Mucosa of rectum (tissue), 2 donors: ENCODE measurements around the gene ADCY4.

ENCODE experiments used
- H3K27ac ChIP-seq, 2 donors: one replicate each; pipeline ENCODE4 v1.7.0; 2013; ENCODE audit warnings: inconsistent platforms in 2 of 2, low read depth in 2 of 2, low read length in 2 of 2
- H3K27me3 ChIP-seq, 2 donors: one replicate each; pipeline ENCODE4 v1.7.0; 2013; ENCODE audit warnings: low read length in 2 of 2; ENCODE audit not compliant: control insufficient read depth in 2 of 2, insufficient read depth in 2 of 2
- H3K36me3 ChIP-seq, 2 donors: one replicate each; pipeline ENCODE4 v1.7.0; 2013; ENCODE audit warnings: low read length in 2 of 2; ENCODE audit not compliant: control insufficient read depth in 2 of 2, insufficient read depth in 2 of 2
- H3K4me1 ChIP-seq, 2 donors: one replicate each; pipeline ENCODE4 v1.7.0; 2013; ENCODE audit warnings: low read length in 2 of 2, mild to moderate bottlenecking in 1 of 2; ENCODE audit not compliant: control insufficient read depth in 2 of 2, insufficient read depth in 2 of 2
- H3K4me3 ChIP-seq, 2 donors: one replicate each; pipeline ENCODE4 v1.7.0; 2013; ENCODE audit warnings: low read length in 2 of 2
- H3K9ac ChIP-seq, 2 donors: one replicate each; pipeline ENCODE4 v1.7.0; 2013; ENCODE audit warnings: low read length in 2 of 2, low read depth in 1 of 2, mild to moderate bottlenecking in 1 of 2
- H3K9me3 ChIP-seq, 2 donors: one replicate each; pipeline ENCODE4 v1.7.0; 2013; ENCODE audit warnings: low read length in 2 of 2; ENCODE audit not compliant: control insufficient read depth in 2 of 2
- donor health status: healthy.
- donor health status: Normal muscosa, but diverticular disease.

The ADCY4 gene

DNA sequence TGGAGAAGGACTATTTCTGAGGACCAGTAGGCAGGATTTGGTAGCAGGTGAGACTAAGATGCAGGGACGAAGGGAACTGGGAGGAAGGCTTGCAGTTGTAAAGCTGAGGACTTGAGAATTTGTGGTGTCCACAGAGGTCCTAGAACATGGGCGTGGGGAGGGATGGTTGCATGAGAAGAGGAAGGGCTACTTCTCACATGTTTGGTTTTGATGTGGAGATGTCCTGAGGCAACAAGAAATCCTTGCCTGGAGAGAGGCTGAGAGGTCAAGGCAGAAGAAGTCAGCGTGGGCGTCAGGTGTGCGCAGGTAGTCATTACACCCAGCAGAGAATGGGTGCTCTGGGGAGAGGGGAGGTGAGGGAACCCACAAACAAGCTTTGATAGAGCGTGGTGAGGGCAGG is 57.8 kb downstream of the ADCY4 start:
- no peaks in the 10 kb centered on the region for H3K27me3 ChIP-seq
- H3K4me1 ChIP-seq, result peaks cover under 1 to 8% of the 10 kb centered on the region in 2 donors
- H3K27ac ChIP-seq, result no peak overlapping the region
- H3K9me3 ChIP-seq, result no peaks in the 10 kb centered on the region
- H3K36me3 ChIP-seq, result no peaks in the 10 kb centered on the region
- no peak overlapping the region for H3K4me3 ChIP-seq
- no peak overlapping the region for H3K9ac ChIP-seq

DNA sequence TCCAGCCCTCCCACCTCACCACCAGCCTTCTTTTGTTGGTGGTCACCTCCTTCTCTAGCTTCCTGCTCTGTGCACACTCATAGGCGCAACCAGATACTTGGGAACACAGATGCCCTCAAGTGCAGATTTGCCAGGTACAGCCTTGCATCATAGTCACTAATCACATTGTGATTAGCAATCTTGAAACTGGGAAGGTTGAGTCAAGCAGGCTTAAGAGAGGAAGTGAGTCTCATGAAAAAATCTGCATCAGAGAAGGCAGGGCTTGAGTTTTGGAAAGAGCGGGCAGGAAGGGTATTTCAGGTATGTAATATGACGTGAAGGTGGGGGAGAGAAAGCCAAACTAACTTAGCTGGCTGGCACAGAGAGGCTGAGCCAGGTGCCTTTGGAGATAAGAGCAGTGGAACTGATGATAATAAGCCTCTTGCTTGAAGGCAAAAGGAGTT is 60.7 kb downstream of the ADCY4 start:
- H3K36me3 ChIP-seq, result peaks cover 3 to 4% of the 10 kb centered on the region in 2 donors
- peaks cover 10 to 13% of the 10 kb centered on the region in 2 donors for H3K4me1 ChIP-seq
- no peaks in the 10 kb centered on the region for H3K27me3 ChIP-seq
- H3K27ac ChIP-seq, result peak overlapping the region in 1 of 2 donors; percentile 17
- no peak overlapping the region for H3K4me3 ChIP-seq
- peak overlapping the region in 1 of 2 donors; percentile 10 for H3K9ac ChIP-seq
- H3K9me3 ChIP-seq, result no peaks in the 10 kb centered on the region

DNA sequence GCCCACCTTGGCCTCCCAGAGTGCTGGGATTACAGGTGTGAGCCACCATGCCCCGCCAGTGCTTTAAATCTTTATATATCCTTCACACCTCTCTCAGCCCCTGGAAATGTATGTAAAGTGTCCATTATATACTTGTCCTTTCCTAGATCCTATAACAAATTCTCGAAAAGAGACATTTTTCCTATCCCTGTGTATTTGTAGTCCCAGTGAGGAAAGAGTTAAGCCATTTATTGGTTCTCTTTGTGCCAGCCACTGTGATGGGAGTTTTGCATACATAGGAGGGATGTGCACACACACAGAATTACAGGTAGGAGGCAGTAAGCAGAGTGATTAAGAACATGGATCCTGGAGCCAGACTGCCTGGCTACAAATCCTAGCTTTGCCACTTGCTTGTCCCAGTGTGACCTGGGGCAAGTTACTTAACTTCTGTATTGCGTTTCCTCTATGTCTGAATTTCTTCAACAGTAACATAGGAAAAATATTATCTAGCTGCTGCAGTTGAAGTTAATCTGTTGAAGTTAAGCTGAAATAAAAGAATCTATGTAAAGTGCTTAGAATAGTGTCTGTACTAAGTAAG is 61.4 kb downstream of the ADCY4 start:
- H3K9ac ChIP-seq, result no peak overlapping the region
- H3K9me3 ChIP-seq, result no peaks in the 10 kb centered on the region
- H3K27me3 ChIP-seq, result no peaks in the 10 kb centered on the region
- peaks cover 9 to 10% of the 10 kb centered on the region in 2 donors for H3K36me3 ChIP-seq
- peaks cover 10 to 13% of the 10 kb centered on the region in 2 donors for H3K4me1 ChIP-seq
- H3K4me3 ChIP-seq, result no peak overlapping the region
- H3K27ac ChIP-seq, result peak overlapping the region in 1 of 2 donors; percentile 17

- Histone ChIP-seq H3K9me3 (no peaks in the 10 kb centered on the region), H3K27ac (no peak overlapping the region), H3K9ac (no peak overlapping the region), H3K36me3 (peaks cover 11 to 14% of the 10 kb centered on the region in 2 donors), H3K4me1 (peaks cover 8 to 10% of the 10 kb centered on the region in 2 donors), H3K27me3 (no peaks in the 10 kb centered on the region), H3K4me3 (no peak overlapping the region)
Observed at GRCh38 chr14:24272467-24272866, 62.4 kb downstream of the ADCY4 start.

DNA sequence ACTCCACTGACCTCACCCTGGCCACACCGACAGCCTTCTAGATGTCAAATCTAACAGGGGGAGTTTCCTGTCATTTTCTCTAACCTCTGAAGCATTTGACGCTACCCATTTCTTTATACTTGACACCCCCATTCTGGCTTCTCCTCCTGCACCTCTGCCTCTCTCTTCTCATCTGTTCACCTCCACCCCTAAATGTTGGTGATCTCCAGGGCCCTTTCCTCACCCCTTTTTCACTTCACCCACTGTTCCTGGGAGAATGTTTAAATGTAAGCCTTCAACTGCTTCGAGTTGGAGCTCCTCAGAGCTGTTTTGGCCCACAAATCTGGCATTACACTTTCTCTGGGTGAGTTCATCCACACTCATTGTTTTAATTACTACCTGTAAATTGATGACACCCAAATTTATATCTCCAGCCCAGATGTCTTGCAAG is 63.0 kb downstream of the ADCY4 start:
- Histone ChIP-seq H3K9me3 (no peaks in the 10 kb centered on the region), H3K27me3 (no peaks in the 10 kb centered on the region), H3K4me1 (peaks cover 5 to 10% of the 10 kb centered on the region in 2 donors), H3K9ac (peak overlapping the region; percentile 95 to 97), H3K4me3 (peak overlapping the region; percentile 95 to 98), H3K36me3 (peaks cover 18 to 20% of the 10 kb centered on the region in 2 donors), H3K27ac (peak overlapping the region; percentile 97 to 98)

- H3K9me3 ChIP-seq, result no peaks in the 10 kb centered on the region
- peaks cover 23 to 26% of the 10 kb centered on the region in 2 donors for H3K36me3 ChIP-seq
- peak within 1 kb of the TSS; percentile 97 to 98 for H3K27ac ChIP-seq
- peak within 1 kb of the TSS; percentile 95 to 97 for H3K9ac ChIP-seq
- H3K4me3 ChIP-seq, result peak within 1 kb of the TSS; percentile 95 to 98
- H3K4me1 ChIP-seq, result peaks cover 5 to 10% of the 10 kb centered on the region in 2 donors
- no peaks in the 10 kb centered on the region for H3K27me3 ChIP-seq
Observed at GRCh38 chr14:24271134-24271833, 63.6 kb downstream of the ADCY4 start, which contains the start of gene RABGGTA. TSS of gene RABGGTA (minus strand) at chr14:24271597. CDS start at chr14:24271115, 482 bp downstream.

- H3K4me1 ChIP-seq, result peaks cover 5 to 10% of the 10 kb centered on the region in 2 donors
- peak overlapping the region; percentile 95 to 97 for H3K9ac ChIP-seq
- peaks cover 28 to 32% of the 10 kb centered on the region in 2 donors for H3K36me3 ChIP-seq
- no peaks in the 10 kb centered on the region for H3K9me3 ChIP-seq
- peak overlapping the region; percentile 97 to 98 for H3K27ac ChIP-seq
- H3K4me3 ChIP-seq, result peak overlapping the region; percentile 95 to 98
- H3K27me3 ChIP-seq, result no peaks in the 10 kb centered on the region
Observed at GRCh38 chr14:24270537-24271133, 64.2 kb downstream of the ADCY4 start.

- peaks cover 29 to 34% of the 10 kb centered on the region in 2 donors for H3K36me3 ChIP-seq
- H3K4me3 ChIP-seq, result no peak overlapping the region
- no peaks in the 10 kb centered on the region for H3K9me3 ChIP-seq
- H3K9ac ChIP-seq, result no peak overlapping the region
- no peaks in the 10 kb centered on the region for H3K27me3 ChIP-seq
- peaks cover 5 to 10% of the 10 kb centered on the region in 2 donors for H3K4me1 ChIP-seq
- no peak overlapping the region for H3K27ac ChIP-seq
Observed at GRCh38 chr14:24269910-24270536, 64.8 kb downstream of the ADCY4 start.

DNA sequence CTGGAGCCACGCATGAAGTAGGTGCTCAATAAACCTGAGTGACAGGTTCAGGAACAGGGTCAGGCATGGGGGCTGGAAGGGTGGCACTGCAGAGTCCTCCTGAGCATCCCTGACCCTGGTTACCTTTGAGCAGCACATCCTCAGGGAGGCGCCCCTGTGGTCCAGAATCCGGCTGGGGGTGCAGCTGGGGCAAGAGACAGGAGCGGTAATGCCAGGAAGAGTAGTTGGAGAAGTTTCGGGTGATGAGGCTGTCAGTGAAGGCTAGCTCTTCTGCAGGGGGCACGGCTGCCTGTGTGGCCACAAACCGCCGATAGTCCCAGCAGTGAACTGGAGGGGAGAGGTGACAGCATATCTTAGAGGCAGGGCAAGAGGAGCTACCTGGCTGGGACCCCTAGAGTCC is 65.5 kb downstream of the ADCY4 start:
- H3K4me1 ChIP-seq, result peaks cover 5 to 10% of the 10 kb centered on the region in 2 donors
- H3K27ac ChIP-seq, result no peak overlapping the region
- no peaks in the 10 kb centered on the region for H3K27me3 ChIP-seq
- peaks cover 34% of the 10 kb centered on the region in 2 donors for H3K36me3 ChIP-seq
- no peaks in the 10 kb centered on the region for H3K9me3 ChIP-seq
- H3K9ac ChIP-seq, result no peak overlapping the region
- H3K4me3 ChIP-seq, result no peak overlapping the region
